LHCN-M2 (cell line): Measurements from ENCODE around the gene STARD3NL. TPM values are rescaled to one million over a fixed set of nuclear protein-coding genes. Genes with fewer than 3 reads are reported as not detected.

Experiments
- DNase-seq: peaks from one replicate; pipeline ENCODE4 v3.0.0-alpha.2; 2012; ENCODE audit warnings: low read depth
- total RNA-seq: library from RNA; depleted of rRNA; stranded (reverse); fragments of >200 nt; gene quantifications from 2 replicates; pipeline ENCODE4 v1.2.3, GENCODE V29; 2014

STARD3NL gene
- total RNA-seq, 1 experiment from 2014 or later = 127 TPM

- no peak for DNase-seq
Observed at GRCh38 chr7:38182450-38182849, 4.4 kb downstream of the STARD3NL start.

DNA sequence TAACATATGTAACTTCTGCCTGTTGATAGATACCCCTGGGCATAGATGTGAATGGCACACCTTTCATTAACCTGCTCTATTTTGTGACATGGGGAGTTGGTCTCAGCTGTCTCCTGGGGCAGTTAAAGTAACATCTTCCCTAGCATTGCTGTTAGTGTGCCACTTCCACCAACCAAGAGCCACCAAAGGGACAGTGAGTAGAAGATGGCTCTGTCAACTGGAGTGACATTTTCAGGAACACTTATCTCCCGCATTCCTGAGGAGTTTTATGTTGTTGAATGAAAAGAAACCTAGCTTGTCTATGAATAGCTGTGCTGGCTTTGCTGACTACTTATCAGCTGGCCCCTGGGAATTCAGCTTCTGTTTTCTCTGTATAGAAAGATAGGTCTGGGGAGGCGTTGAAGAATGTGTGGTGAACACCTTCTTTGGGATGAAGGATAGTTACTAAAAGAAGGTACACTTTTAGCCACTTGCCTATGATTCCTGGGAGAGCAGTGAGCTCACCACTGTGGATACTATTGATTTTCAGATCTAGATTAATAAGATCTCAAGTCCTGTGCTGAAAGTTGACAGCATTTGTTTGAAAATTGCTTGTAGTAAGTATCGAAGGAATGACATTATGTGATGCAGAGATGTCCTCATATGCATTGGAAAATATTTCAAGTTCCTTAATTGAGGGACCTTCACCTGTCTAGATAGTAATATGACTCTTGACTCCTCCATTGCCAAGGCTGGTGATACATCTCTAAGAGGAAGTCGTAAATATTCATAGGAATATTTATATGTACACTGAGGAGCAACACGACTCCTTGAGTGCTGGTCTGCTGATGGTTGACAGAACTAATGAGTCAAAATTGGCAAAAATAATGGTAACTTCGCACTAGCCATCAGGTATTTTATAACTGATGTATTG, 7.6 kb downstream of the STARD3NL start:
- no peak for DNase-seq

DNA sequence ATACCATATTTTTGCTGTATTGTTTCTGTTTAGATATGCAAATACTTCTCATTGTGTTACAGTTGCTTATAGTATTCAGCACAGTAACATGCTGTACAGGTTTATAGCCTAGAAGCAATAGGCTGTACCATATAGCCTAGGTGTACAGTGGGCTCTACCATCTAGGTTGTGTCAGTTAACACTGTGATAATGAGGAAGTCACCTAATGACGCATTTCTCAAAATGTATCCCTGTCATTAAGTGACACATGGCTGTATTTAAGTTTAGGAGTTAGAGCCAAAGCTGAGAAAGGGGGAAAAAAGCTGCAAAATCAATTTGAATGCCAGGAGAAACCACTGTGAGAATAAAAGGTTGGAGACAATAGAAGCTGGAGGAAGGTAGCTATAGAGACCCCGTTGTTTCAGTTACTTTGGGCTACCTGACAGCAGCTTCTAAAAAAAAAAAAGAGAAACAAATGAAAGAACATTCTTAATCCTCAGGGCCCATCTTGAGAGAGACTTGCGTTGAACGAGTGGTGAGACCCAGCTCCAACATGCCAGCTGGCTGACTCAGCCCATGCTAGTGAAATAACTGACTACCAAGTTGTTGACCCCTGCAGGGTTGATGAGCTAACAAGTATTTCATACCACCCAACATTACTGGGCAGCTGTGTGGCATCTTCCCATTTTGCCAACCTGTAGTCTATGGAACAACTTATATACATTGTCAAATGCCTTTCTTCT, 8.7 kb downstream of the STARD3NL start:
- peak; percentile 89 for DNase-seq

- no peak for DNase-seq
Observed at GRCh38 chr7:38187794-38188440, 9.9 kb downstream of the STARD3NL start.

- no peak for DNase-seq
Observed at GRCh38 chr7:38189231-38189938, 11.3 kb downstream of the STARD3NL start.

- no peak for DNase-seq
Observed at GRCh38 chr7:38190011-38190410, 12.0 kb downstream of the STARD3NL start.

- DNase-seq = no peak
Observed at GRCh38 chr7:38191791-38192190, 13.7 kb downstream of the STARD3NL start.

GRCh38 chr7:38192327-38192726, 14.3 kb downstream of the STARD3NL start:
- no peak for DNase-seq

DNA sequence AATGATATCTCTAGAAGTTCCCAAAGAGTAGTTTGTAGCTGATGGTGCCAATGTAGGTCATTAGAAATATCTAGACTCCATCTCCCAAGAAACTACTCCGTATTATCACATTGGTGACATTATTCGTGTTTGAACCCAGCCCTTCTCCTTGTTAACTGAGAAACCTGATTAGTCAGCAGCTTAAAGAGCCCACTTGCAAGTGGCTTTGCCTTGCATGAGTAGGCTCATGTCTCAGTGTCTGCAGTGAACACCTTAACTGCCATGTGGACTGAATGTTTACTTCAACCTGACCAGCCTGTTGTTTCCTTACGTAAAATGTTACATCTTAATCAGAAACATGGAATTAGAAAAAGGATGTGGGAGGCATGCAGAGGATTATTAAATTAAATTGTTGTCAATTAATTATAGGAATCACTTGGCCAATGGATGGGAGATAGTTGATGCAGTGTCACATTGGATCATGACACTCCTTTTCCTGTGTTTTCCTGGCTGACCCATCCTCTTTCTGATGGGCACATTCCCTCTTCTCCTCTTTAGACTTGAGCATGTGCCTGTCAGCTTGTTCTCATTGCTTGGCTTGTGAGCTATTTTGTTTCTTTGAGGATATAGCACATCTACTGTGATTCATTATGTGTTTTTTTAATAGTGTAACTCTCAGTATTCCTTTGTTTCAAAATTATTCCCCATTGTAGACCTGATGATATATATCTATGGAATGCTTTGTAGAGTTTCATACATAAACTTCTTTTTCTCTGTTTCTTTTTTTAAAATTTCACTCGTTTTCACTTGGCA, 18.0 kb downstream of the STARD3NL start:
- DNase-seq = peak; percentile 81

GRCh38 chr7:38198366-38198765, 20.3 kb downstream of the STARD3NL start:
- no peak for DNase-seq

DNA sequence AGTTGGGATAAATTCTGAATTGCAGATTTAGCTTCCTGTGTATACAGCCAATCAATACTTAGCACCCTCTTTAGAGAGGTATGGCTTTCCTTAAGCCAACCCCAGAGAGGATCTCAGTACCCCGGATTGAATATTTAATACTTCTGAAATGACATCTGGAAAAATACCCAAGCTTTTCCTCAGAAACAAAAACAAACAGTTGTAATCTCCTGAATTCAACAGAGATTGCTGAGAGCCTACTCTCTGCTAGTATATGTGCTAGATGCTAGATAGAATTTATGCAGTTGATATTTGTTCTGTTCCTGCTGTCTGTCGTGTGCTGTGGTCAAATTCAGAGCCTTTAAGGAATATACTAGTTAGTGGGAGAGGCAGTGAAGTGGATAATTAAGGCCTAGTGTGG, 21.1 kb downstream of the STARD3NL start:
- no peak for DNase-seq

GRCh38 chr7:38199782-38200181, 21.7 kb downstream of the STARD3NL start:
- DNase-seq = no peak

GRCh38 chr7:38206071-38206470, 28.0 kb downstream of the STARD3NL start:
- DNase-seq = peak; percentile 49

- DNase-seq = no peak
Observed at GRCh38 chr7:38207843-38208242, 29.8 kb downstream of the STARD3NL start.

- no peak for DNase-seq
Observed at GRCh38 chr7:38211486-38211885, 33.4 kb downstream of the STARD3NL start.

DNA sequence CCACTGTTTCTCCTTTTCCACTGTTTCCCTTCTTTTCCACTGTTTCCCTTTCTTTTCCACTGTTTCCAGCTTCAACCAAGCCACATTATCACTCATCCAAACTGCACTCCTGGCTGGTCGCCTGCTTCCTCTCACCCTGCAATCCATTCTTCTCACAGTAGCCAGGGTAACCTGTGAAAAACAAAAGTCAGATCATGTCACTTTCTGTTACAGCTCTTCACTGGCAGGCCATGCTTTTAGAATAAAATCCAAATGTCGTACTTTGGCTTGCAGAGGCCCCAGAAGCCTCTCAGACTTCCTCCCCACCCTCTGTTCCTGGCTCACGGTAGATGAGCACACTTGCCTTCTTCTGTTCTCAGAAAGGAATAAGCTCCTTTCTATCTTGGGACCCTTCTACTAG, 33.9 kb downstream of the STARD3NL start:
- no peak for DNase-seq

GRCh38 chr7:38215115-38215514, 37.1 kb downstream of the STARD3NL start:
- peak; percentile 9 for DNase-seq

DNA sequence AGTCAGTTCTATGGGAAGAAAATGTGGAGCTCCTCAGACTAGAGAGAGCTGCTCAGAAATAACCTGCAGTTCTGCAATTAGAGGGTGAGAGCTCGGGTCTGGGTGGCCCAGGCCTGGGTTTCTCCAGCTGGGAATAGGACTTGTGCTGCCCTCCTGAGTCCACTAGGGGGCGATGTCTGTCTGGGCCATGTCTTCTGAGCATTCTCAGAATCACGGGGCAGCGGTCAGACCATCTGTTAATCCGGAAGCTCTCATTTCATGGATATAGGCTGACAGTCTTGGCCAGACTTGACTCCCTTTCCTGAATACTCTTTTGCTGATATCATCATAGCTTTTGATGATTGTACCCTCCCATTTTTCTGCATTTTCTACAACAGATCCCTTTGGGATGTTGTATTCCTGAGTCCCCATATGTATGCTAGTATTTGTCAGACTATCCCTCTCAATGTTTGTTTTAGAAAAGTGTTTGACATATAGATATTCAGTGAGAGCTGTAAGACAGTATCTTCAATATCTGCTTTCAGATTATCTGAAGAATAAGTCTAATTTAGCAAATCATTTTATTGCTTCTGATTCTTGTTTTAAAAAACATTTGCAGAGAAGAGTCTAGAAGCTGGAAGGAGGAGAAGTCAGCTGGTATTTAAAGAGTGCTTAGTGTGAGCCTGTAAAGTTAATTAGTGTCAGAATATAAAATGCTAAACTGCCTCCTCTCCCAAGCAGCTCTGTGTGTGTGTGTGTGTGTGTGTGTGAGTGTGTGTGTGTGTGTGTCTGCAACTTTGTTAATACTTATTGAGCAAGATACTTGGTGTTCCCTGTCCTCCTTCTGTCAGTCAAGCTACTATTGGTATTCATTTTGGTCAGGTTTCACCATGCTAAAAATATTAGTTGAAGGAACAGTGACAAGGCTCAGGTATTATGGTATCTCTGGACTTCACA, 38.0 kb downstream of the STARD3NL start:
- peak; percentile 97 for DNase-seq

DNA sequence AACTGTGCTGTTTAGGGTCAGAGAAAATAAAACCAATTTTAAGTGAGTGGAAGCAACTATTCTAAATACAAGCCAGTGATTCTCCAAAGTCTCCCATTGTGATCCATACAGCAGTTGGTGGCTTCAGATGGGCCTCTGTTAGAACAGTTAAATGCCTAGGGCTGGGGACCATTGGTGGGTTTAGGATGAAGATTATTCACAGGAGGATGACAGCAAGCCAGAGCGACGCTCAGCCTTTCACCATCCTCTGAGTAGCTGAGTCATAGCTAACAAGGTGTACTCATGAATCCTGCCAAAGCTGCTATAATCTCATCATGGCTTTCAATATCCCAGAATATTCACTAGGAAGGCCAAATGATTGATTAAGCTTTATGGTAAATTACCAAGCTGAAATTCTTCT, 39.6 kb downstream of the STARD3NL start:
- no peak for DNase-seq

GRCh38 chr7:38220452-38220851, 42.4 kb downstream of the STARD3NL start:
- no peak for DNase-seq
